ENCODE data around the gene ISY1.

DNA sequence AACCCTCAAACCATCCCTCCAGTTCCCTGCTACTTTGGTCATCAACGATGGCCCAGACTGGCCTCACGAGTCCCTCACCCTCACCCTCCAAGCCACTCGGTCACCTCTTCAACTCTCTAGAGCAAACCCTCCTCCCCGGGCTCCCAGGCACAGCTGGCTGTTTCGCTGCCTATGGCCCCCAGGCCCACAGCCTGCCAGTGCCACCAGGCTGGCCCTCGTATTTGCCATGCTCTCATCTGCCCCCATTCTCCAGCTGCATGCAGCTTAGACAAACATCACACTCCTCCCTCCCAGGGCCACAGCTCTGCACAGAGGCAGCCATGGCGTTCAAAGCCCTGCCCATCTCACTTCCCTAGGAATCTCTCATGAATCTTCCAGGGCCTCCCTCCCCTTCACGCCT lies 53.1 kb downstream of the ISY1 start:
- TF ChIP-seq, protein P1, sequence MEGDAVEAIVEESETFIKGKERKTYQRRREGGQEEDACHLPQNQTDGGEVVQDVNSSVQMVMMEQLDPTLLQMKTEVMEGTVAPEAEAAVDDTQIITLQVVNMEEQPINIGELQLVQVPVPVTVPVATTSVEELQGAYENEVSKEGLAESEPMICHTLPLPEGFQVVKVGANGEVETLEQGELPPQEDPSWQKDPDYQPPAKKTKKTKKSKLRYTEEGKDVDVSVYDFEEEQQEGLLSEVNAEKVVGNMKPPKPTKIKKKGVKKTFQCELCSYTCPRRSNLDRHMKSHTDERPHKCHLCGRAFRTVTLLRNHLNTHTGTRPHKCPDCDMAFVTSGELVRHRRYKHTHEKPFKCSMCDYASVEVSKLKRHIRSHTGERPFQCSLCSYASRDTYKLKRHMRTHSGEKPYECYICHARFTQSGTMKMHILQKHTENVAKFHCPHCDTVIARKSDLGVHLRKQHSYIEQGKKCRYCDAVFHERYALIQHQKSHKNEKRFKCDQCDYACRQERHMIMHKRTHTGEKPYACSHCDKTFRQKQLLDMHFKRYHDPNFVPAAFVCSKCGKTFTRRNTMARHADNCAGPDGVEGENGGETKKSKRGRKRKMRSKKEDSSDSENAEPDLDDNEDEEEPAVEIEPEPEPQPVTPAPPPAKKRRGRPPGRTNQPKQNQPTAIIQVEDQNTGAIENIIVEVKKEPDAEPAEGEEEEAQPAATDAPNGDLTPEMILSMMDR (IDR thresholded peaks at IDR 0.05), result no peak
- TF ChIP-seq EP300 (IDR thresholded peaks at IDR 0.05), result no peak

Data from stomach (tissue), 4 donors.